DMS153 treated with DMSO at 0.1 percent for 48 hours (cell line): Measurements from ENCODE around the gene ELANE.
"Not testable (repeated sequence)": the region's sequence is repeated elsewhere in the genome, so short reads cannot be mapped to it uniquely, and the experiment has no call there.

Experiments
- DNase-seq: peaks from one replicate; lab custom pipeline; 2025; ENCODE audit not compliant: unreplicated experiment; lab: John Stamatoyannopoulos, UW

Gene ELANE

GRCh38 chr19:814152-815078 is 37.7 kb upstream of the ELANE start:
- DNase-seq = no peak

GRCh38 chr19:815079-815774 is 36.9 kb upstream of the ELANE start:
- DNase-seq = no peak

GRCh38 chr19:815775-816499 is 36.2 kb upstream of the ELANE start:
- DNase-seq = no peak

- DNase-seq = no peak
Observed at GRCh38 chr19:816500-816857, 35.6 kb upstream of the ELANE start.

- DNase-seq = not testable (repeated sequence)
Observed at GRCh38 chr19:820212-820611, 31.9 kb upstream of the ELANE start.

GRCh38 chr19:821231-821824 is 30.8 kb upstream of the ELANE start:
- no peak for DNase-seq

- no peak for DNase-seq
Observed at GRCh38 chr19:821825-822503, 30.1 kb upstream of the ELANE start, which contains the start of gene PLPPR3. PLPPR3 (minus strand) TSS chr19:821955; CDS start chr19:821559, 396 bp downstream.

GRCh38 chr19:823565-824121 is 28.5 kb upstream of the ELANE start:
- no peak for DNase-seq

GRCh38 chr19:824885-825284 is 27.2 kb upstream of the ELANE start:
- DNase-seq = no peak

- DNase-seq = no peak
Observed at GRCh38 chr19:825897-826644, 26.0 kb upstream of the ELANE start.

GRCh38 chr19:827314-827709 is 24.8 kb upstream of the ELANE start:
- DNase-seq = no peak

- DNase-seq = no peak
Observed at GRCh38 chr19:827710-828321, 24.3 kb upstream of the ELANE start, which contains the start of gene AZU1. AZU1 (plus strand) TSS chr19:827837; CDS start chr19:827847, 10 bp downstream.

GRCh38 chr19:829129-829758 is 22.9 kb upstream of the ELANE start:
- DNase-seq = no peak

- no peak for DNase-seq
Observed at GRCh38 chr19:831407-832369, 20.4 kb upstream of the ELANE start.

- no peak for DNase-seq
Observed at GRCh38 chr19:834216-834615, 17.9 kb upstream of the ELANE start.

- DNase-seq = no peak
Observed at GRCh38 chr19:835210-835810, 16.8 kb upstream of the ELANE start.
